Right renal cortex interstitium (tissue), 3 donors: ENCODE data around the gene CCZ1. TPM values are rescaled to one million over a fixed set of nuclear protein-coding genes. Genes with fewer than 3 reads are reported as not detected.
"Not testable (repeated sequence)": the region's sequence is repeated elsewhere in the genome, so short reads cannot be mapped to it uniquely, and the experiment has no call there.

ENCODE experiments used
- DNase-seq, 3 donors: peaks; one replicate each; pipeline ENCODE4 v3.0.0-alpha.2; 2013; ENCODE audit warnings: low read depth in 3 of 3, low spot score in 2 of 3
- polyA plus RNA-seq, 3 donors: library from polyadenylated mRNA; unstranded; fragments of 120-200 nt; gene quantifications; one replicate each; pipeline ENCODE4 v1.2.1, GENCODE V29; 2013; ENCODE audit not compliant: insufficient read length in 3 of 3

CCZ1 gene
- polyA plus RNA-seq, result 10 to 100 TPM; 83.9 to 94.5 (median 92.6) TPM

DNA sequence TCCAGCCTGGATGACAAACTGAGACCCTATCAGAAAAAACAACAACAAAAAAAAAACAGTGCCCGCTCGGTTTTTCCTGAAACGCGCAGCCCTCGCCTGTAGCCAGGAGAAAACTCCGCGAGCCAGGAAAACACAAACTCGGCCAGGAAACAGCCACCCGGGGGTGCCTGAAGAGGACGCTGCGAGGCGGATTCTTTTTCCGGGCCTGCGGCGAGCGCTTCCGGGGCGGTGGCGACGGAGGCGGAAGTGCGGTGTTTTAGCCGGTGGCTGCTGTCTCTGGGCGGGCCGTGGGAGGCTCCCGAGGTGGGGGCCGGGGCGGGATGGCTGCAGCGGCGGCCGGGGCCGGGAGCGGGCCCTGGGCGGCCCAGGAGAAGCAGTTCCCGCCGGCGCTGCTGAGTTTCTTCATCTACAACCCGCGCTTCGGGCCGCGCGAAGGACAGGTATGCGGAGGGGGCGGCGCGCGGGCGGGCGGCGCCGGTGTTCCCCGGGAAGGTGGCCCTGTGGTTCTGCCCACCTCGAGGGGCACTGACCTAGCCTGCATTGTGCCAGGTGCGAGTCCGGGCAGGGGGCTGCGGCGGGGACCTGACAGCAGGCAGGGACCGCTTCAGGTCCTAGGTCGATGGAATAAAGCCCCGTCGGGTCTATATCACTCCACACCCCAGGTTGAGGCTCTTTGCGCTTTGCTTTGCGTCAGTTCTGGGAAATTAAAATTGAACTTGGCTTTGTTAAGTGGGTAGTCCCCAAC lies at the start of gene CCZ1:
Gene CCZ1, plus strand, starts transcription at position 254 of the 745 bp plus-strand sequence. Its CDS starts 67 bp downstream, at position 321.
- peak in 2 of 3 donors; percentile 13 to 41 for DNase-seq

DNA sequence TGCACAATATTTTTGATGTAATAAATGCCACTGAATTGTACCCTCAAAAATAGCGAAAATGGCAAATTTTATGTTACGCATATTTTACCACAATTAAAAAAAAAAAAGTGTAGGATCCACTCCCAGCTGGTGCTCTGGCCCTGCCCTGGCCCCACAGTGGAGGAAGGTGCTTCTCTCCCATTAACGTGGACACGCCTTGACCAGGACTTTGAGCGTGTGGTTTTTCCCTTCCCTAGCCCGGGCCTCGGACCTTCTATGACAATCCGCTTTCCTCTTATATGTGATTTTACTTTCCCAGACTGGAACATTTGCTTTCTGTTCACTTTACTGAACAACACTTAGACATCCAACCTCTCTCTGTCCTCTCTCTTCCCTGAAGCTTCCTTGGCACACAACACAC lies 47.6 kb upstream of the CCZ1 start:
- DNase-seq, result no peak

DNA sequence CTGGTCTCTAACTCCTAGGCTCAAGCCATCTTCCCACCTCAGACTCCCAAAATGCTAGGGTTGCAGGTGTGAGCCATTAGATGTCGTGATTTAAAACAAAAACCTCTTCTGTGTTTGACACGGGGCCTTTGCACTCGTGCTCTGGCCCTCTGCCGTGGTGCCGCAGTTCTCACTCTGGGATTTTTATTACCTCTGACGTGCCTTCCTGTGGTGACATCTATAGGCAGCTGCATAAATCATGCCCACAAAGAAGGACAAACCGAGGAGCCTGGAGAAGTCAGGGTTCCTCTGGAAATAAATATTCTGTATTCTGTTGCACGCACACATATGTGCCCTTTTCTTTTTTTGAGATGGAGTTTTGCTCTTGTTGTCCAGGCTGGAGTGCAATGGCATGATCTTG lies 43.8 kb upstream of the CCZ1 start:
- no peak for DNase-seq

DNA sequence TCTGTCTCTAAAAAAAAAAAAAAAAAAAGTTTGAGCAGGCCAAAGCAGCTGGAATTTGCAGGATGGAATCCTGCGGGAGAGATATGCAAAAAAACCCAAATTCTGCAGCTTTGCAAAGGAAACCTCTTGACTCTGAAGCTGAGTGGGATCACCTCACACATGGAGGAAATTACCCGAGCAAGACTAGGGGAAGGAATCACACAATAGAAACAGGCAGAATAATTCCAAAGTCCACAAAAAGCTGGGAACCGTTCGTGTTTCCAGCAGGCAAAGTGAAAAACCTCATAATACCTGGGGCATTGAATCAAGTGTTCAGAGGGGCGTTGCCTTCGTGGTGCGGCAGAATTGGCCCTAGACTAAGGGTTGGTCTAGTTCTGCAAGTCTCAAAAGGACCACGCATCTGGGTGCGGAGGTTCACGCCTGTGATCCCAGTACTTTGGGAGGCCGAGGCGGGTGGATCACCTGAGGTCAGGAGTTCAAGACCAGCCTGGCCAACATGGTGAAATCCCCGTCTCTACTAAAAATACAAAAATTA lies 41.4 kb upstream of the CCZ1 start:
- not testable (repeated sequence) for DNase-seq

DNA sequence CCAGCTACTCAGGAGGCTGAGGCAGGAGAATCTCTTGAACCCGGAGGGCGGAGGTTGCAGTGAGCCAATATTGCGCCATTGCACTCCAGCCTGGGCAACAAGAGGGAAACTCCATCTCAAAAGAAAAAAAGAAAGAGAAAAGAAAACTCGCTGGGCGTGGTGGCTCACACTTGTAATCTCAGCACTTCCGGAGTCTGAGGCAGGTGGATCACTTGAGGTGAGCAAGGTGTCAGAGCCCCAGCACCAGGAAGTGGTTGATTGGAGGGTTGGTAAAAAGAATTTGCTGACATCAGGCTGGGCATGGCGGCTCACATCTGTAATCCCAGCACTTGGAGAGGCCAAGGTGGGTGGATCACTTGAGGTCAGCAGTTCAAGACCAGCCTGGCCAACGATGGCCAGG lies 40.0 kb upstream of the CCZ1 start:
- not testable (repeated sequence) for DNase-seq

DNA sequence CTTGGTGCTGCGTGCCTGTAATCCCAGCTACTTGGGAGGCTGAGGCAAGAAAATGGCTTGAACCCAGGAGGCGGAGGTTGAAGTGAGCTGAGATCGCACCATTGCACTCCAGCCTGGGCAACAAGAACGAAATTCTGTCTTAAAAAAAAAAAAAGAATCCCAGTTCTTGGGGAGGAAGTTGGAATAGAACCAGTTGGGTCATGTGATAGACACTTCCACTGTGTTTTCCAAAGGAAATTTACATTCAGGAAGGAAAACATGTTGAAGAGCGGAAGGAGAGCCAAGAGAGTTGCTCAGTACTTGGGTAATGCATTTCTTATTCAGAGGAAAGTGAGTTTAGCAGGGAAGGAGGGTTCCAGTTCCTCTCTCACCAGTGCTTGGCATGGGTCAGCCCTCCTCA lies 37.3 kb upstream of the CCZ1 start:
- not testable (repeated sequence) for DNase-seq

DNA sequence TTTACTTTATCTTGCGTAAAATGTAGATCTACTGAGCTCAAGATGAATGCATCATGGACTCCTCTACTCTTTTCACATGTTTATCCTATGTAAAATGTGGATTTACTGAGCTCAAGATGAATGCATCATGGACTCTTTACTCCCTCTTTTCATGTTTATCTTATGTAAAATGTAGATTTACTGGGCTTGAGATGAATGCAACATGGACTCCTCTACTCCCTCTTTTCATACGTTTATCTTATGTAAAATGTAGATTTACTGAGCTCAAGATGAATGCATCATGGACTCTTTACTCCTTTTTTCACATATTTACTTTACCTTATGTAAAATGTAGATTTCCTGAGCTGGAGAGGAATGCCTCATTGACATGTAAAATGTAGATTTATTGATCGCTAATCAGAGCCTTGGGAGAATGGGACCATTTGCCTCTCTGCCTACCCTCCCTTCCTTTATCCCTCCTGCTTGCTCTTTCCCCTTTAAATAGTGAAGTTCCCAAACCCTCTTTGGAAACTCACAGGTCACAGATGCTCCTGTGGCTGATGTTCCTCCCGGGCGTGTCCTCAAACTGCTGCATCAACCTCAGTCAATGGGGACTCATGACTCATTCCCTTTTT lies 35.7 kb upstream of the CCZ1 start:
- not testable (repeated sequence) for DNase-seq

DNA sequence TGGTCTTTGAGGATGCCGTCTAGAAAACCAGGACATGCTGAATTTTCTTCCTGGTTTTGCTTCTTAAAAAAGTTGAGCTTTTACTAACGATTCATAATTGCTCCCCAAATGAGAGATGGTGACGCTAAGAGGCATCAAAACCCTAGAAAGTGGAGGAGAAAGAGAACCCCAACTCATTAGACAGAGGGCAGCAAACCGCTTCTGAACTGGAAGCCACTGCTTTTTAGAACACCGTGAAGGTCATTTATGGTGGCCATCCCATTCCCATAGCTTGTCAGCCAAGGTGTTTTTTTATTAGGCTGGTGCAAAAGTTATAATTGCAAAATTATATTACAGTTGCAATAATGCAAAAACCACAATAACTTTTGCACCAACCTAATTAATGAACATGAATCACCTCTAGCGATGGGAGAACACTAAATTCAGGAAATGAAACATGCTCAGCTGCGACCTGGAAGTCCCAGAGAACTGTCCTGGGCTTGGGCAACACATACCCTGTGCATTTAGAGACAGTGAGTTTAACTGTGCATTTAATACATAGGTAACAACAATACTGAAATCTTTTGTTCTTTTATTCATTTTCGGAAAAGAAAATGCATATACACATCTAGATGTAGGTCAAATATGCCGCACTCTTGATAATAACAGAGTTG lies 33.1 kb upstream of the CCZ1 start:
- not testable (repeated sequence) for DNase-seq

DNA sequence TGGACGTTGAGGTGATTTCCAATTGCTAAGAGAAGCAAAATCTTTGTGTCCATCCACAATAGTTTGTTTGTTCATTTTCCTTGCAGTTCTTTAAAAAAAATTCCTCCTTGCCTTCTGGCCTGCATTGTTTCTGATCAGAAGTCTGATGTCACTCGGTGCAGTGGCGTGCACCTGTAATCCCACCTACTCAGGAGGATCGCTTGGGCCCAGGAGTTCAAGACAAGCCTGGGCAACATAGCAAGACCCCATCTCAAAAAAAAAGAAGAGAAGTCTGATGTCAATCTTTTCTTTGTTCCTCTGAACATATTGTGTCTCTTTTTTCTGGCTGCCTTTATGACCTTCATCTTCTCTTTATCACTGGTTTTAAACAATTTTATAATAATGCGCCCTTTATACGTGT lies 31.5 kb upstream of the CCZ1 start:
- DNase-seq, result no peak

DNA sequence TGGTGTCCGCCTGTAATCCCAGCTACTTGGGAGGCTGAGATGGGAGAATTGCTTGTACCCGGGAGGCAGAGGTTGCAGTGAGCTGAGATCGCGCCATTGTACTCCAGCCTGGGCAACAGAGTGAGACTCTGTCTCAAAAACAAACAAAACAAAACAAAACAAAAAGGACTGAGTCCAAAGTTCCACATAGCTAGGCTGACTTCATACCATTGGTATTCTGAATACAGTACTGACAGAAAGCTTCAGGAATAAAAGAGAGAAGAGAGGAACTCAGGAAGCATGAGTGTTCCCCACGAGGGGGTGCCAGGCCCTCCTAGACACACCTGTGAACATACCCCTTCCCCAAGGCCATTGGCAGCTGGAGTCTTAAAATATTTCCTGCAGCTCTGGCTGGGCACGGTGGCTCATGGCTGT lies 29.6 kb upstream of the CCZ1 start:
- DNase-seq, result not testable (repeated sequence)

DNA sequence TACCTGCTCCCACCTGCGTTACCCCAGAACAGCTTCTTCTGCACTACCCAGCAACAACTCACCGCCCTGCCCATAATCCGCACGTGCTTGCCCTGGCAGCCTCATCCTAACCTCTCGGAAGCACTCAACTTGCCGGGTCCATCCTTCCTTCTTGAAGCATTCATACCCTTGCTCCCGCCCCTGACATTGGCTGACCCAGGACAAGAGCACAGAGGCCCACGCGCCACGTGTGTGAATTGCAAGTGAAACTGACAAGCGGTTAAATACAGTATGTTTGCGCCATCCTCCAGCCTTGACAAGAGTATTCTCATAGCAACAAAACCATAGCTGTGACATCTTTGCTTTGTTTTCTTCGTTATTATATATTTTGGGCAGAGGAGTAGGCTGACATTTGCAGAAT lies 28.8 kb upstream of the CCZ1 start:
- DNase-seq, result no peak

DNA sequence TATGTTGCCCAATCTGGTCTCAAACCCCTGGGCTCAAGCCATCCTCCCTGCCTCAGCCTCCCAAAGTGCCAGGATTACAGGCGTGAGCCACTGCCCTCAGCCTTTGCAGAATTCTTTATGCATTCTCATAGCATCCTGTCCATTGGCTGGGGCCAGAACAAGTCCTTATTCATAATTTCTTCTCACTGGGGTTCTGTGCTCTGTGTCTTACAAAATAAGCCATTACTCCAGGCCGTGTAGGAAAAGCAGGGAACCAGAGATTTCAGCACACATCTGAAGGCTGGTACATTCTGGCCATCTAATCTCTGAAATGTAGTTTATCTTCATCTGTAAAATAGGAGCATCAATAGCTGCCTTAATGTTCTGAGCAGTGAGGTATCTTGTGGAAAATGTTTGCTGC lies 28.2 kb upstream of the CCZ1 start:
- no peak for DNase-seq

DNA sequence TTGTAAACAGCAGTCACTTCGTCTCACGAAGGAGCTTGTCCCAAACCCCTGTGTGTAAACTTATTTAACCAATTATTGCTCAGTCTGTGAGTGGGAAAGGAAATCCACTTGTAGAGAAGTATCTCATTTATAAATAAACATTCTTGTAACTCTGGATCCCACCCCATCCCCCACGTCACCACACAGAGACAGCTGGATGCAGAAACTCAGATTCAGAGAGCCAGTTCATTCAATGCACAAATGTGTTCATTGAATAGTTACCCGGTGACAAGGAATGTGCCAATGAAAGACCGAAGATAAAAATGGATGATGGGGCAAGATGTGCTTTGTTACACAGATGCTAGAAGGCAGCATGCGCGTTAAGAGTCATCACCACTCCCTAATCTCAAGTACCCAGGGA lies 26.2 kb upstream of the CCZ1 start:
- DNase-seq, result no peak

DNA sequence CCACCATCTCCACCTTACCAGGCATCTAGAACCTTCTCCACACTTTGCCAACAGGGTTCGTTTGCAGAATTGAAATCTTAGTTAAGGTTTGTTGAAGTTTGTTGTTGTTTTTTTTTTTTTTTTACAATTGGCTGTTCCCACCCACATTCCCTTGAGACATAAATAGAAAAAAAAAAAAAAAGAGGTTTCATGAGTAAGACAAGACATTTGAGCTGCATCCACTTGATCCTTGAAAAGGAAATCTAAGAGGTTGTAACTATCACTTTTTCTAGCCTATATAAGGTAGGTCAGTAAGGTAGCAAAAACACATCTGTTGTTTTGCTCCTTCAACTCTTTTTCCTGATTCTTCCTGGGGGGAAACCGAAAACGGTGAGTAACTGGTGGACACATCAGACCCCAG lies 18.9 kb upstream of the CCZ1 start:
- not testable (repeated sequence) for DNase-seq

DNA sequence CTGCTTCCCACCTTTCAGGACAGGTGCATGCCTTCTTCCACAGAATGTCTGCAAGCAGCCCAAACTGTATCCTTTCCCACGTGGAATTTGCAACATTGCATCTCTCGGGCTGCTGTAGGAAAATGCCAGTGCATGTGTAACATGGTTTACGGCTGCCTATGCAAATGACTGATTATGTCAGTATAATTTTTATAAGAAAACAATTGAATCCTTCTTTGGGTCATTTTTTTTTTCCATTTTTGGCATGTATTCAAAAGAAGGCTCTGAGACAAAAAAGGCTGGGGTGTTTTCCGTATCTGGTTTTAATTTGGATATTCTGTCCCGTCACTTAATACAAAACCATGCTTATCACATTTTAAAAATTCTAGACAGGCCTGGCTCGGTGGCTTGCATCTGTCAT lies 18.4 kb upstream of the CCZ1 start:
- DNase-seq, result not testable (repeated sequence)

DNA sequence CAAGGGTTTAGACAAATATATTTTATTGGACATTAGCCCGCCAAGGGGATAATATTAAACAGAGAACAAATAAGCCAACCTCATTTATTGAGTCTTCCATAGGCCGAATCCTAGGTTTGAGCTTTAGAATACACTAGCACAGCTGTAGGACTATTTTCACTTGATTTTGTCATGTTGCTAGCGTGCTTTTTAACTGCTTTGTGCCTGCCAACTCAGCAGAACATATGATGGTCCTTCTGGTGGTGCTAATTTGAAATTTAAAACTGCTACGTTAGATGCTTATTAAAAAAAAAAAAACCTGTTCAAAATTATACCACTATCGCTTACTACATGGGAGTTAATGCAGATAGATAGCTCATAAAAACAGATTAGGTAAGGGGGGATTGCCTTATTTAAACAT lies 14.1 kb upstream of the CCZ1 start:
- not testable (repeated sequence) for DNase-seq

DNA sequence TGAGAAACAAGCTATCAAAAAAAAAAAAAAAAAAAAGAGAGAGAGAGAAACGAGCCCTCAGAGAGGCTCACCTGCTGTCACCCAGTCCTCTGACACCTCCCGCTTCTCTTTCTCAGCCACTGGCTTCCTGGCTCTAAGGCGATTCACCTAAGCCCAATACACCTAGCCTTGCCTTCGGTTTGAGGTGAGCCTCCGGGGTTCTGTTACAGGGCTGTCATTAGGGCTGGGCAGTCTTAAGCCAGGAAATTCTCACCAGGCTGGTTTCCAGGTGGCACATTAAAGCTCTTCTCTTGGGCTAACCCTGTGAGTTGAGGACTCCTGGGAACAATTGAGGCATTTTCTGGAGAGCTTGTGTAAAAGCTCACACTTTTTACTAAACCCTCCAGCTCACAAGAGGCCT lies 10.5 kb upstream of the CCZ1 start:
- DNase-seq, result not testable (repeated sequence)

DNA sequence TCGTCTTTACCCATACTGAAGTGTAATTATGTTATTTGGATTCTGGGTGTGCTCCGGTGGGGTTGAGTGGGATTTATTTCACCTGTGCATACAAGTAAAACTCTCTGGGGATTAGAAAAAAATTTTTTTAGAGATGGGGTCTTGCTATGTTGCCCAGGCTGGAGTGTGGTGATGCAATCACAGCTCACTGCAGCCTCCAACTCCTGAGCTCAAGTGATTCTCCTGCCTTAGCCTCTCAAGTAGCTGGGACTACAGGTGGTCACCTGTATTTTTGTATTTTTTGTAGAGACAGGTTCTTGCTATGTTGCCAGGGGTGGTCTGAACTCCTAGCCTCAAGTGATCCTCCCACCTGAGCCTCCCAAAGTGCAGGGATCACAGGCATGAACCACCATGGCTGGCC lies 8.3 kb upstream of the CCZ1 start:
- not testable (repeated sequence) for DNase-seq

DNA sequence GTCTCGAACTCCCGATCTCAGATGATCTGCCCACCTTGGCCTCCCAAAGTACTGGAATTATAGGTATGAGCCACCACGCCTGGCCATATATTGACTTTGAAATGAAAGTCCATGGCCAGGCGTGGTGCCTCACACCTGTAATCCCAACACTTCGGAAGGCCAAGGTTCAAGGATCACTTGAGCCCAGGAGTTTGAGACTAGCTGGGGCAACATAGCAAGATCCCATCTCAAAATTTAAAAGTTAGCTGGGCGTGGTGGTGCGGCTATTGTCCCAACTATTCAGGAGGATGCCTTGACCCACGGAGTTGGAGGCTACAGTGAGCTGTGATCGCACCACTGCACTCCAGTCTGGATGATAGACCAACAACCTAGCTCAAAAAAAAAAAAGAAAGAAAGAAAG lies 6.0 kb upstream of the CCZ1 start:
- no peak for DNase-seq

DNA sequence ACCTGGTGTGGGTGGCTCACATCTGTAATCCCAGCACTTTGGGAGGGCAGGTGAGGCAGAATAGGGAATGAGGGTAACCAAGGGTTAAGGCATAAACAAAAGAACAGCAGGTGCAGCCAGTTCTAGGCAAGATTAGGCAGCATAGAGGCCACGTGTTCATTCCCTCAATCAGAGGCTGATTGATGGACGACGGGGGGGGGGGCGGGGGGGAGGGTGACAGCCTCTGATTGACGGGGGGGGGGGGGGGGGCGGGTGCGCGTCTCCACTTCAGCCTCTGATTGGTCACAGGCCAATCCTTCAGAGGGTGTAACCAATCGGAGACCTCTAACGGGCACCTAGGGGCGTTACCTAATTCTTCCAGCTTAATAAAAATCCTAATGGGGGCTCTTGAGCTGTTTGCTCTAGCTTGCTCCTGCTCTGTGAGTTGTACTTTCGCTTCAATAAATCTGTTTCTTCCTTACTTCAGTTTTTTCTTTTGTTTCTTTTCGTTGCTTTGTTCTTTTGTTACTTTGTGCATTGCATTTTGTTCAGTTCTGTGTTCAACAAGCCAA lies 1.1 kb upstream of the CCZ1 start:
- not testable (repeated sequence) for DNase-seq

DNA sequence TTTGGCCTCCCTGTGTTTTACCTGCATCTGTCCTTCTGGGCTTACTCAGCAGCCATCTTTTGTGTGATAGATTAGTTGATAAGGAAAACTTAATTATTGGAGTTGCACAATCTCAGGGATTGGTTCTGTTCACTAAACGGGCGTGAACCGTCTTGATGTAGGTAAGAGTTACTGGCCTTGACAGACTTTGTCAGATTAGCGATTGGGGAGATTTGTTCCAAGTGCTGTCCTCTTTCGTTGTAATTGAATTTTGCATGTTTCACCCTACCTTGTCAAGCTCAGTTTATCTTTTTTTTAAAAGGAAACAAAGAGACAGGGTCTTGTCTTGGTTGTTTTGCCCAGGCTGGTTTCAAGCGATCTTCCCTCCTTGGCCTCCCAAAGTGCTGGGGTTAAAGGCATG lies 4.5 kb downstream of the CCZ1 start:
- not testable (repeated sequence) for DNase-seq
